Measurements from ENCODE around the gene CEP72. TPM values are rescaled to one million over a fixed set of nuclear protein-coding genes. Genes with fewer than 3 reads are reported as not detected.

The CEP72 gene
- total RNA-seq, 4 donors from 2014 or later = 7.2 to 11.9 (median 9.2) TPM

GRCh38 chr5:593511-593910 lies 18.6 kb upstream of the CEP72 start:
- WGBS, 2 donors = 77 to 86% methylated on average over 5 to 7 of the region's 8 CpGs
- DNase-seq (ENCODE audit: low spot score in 2 of 2) = peak in 1 of 2 donors; percentile 70
- no peak overlapping the region for H3K4me3 ChIP-seq (ENCODE audit: low read depth, poor library complexity, severe bottlenecking)
- no peak for TF ChIP-seq POLR2A (IDR thresholded peaks at IDR 0.05)
- no peak for TF ChIP-seq CTCF (IDR thresholded peaks at IDR 0.05)
- intact Hi-C loops (cut with DNase I; ENCODE audit: low total_unique reads) = no loop called here

- no peak overlapping the region for H3K4me3 ChIP-seq (ENCODE audit: low read depth, poor library complexity, severe bottlenecking)
- TF ChIP-seq CTCF (IDR thresholded peaks at IDR 0.05) (no peak), POLR2A (IDR thresholded peaks at IDR 0.05) (no peak)
- intact Hi-C loops (cut with DNase I; ENCODE audit: low total_unique reads) = no loop called here
- DNase-seq (ENCODE audit: low spot score in 2 of 2) = no peak
- WGBS, 2 donors = 25 to 37% methylated on average over 2 of the region's 2 CpGs
These were observed 17.8 kb upstream of the CEP72 start for GRCh38 chr5:594226-594860.

DNA sequence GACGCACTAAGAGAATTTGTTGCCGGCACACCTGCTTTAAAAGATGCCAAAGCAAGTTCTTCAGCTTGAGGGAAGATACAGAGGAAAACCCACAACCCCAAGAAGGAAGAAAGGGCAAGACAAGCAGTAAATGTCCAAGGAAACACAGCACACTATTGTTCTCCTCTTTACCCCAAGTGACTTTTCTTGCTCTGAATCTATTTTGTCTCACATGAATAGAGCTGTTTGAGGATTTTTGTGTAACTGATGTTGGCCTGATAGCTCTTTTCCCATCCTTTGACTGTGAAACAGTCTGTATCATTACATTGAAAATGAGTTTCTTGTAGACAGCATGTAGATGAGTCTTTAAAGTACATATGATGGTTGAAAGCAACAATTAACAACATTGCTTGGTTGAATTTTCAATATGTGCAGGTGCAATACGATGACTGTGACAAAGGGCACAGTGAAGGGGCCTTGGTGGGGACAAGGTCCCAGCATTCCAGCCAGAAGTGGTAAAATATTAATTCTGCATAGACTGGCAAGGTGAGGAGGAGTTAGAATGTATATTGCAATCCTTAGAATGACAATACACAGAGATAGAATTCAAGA lies 16.8 kb upstream of the CEP72 start:
- no peak for DNase-seq (ENCODE audit: low spot score in 2 of 2)
- H3K4me3 ChIP-seq (ENCODE audit: low read depth, poor library complexity, severe bottlenecking) = no peak overlapping the region
- 84 to 92% methylated on average over 3 of the region's 3 CpGs for WGBS, 2 donors
- TF ChIP-seq POLR2A (IDR thresholded peaks at IDR 0.05) = no peak
- intact Hi-C loops (cut with DNase I; ENCODE audit: low total_unique reads) = no loop called here

DNA sequence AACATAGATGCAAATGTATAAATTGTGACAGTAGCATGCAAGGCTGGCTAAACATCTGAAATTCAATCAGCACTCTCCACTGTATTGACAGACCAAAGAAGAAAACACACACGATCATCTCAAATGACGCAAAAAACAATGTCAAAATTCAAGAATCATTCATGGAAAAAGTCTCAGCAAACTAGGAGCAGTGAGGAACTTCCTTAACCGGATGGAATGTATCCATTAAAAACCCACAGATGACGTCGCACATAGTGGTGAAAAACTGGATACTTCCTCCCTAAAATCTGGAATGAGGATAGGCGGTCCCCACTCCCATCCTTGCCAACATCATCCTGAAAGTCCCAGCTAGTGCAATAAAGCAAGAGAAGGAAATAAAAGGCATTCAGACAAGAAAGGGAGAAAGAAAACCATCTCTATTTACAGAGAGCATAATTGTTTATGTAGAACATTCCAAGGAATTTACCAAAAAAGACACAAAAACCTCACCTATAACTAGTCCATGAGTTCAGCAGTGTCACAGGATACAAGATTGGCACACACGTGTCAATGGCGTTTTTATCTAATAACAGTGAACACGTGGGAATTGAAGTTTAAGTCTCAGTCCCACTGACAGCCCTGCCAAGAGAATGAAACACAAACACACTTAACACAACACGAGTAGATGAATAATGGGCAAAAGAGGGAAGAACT lies 14.1 kb upstream of the CEP72 start:
- no peak overlapping the region for H3K4me3 ChIP-seq (ENCODE audit: low read depth, poor library complexity, severe bottlenecking)
- TF ChIP-seq CTCF (IDR thresholded peaks at IDR 0.05) (no peak), POLR2A (IDR thresholded peaks at IDR 0.05) (no peak)
- DNase-seq (ENCODE audit: low spot score in 2 of 2) = no peak
- intact Hi-C loops (cut with DNase I; ENCODE audit: low total_unique reads) = no loop called here
- 51 to 58% methylated on average over 10 of the region's 10 CpGs for WGBS, 2 donors

GRCh38 chr5:598564-598890 lies 13.6 kb upstream of the CEP72 start:
- H3K4me3 ChIP-seq (ENCODE audit: low read depth, poor library complexity, severe bottlenecking) = no peak overlapping the region
- peak in 1 of 2 donors; percentile 72 for DNase-seq (ENCODE audit: low spot score in 2 of 2)
- TF ChIP-seq CTCF (IDR thresholded peaks at IDR 0.05) (no peak), POLR2A (IDR thresholded peaks at IDR 0.05) (no peak)
- 49 to 54% methylated on average over 14 of the region's 14 CpGs for WGBS, 2 donors
- intact Hi-C loops (cut with DNase I; ENCODE audit: low total_unique reads) = no loop called here

GRCh38 chr5:600886-601541 lies 11.1 kb upstream of the CEP72 start:
- no peak for TF ChIP-seq POLR2A (IDR thresholded peaks at IDR 0.05)
- TF ChIP-seq CTCF (IDR thresholded peaks at IDR 0.05) = no peak
- 83 to 87% methylated on average over 26 of the region's 26 CpGs for WGBS, 2 donors
- peak in 1 of 2 donors; percentile 72 for DNase-seq (ENCODE audit: low spot score in 2 of 2)
- no peak overlapping the region for H3K4me3 ChIP-seq (ENCODE audit: low read depth, poor library complexity, severe bottlenecking)
- intact Hi-C loops (cut with DNase I; ENCODE audit: low total_unique reads) = no loop called here
